Endometrial microvascular endothelial cells (primary cell): ENCODE data around the gene RDH5. TPM values are rescaled to one million over a fixed set of nuclear protein-coding genes. Genes with fewer than 3 reads are reported as not detected.

Experiments used
- in situ Hi-C: cut with HindIII; loops from 2 replicates; pipeline ENCODE4 v1.10.0; 2017; ENCODE audit warnings: low sequenced_read_pairs, low pct_unique_long_range_greater_than_20kb; ENCODE audit errors: inconsistent ontology term
- total RNA-seq: library from RNA; depleted of rRNA; stranded (reverse); fragments of >200 nt; gene quantifications from one replicate; pipeline ENCODE4 v1.2.3, GENCODE V29; 2015; ENCODE audit errors: inconsistent ontology term

RDH5 gene
- total RNA-seq, 1 donor from 2014 or later: not detected

- in situ Hi-C loops: no loop called here
Observed at GRCh38 chr12:55723516-55724225, 3.5 kb downstream of the RDH5 start.

GRCh38 chr12:55724226-55724939 lies 4.2 kb downstream of the RDH5 start:
- in situ Hi-C loops: no loop called here

- in situ Hi-C loops: no loop called here
Observed at GRCh38 chr12:55724940-55725309, 4.7 kb downstream of the RDH5 start.

GRCh38 chr12:55725556-55725955 lies 5.4 kb downstream of the RDH5 start:
- in situ Hi-C loops: no loop called here

- in situ Hi-C loops: no loop called here
Observed at GRCh38 chr12:55726971-55727370, 6.8 kb downstream of the RDH5 start.

GRCh38 chr12:55727643-55728185 lies 7.5 kb downstream of the RDH5 start:
- in situ Hi-C loops: no loop called here

GRCh38 chr12:55728186-55728938 lies 8.2 kb downstream of the RDH5 start:
- in situ Hi-C loops: no loop called here

- in situ Hi-C loops: no loop called here
Observed at GRCh38 chr12:55728939-55729818, 9.0 kb downstream of the RDH5 start, which contains the start of gene CD63. TSS of gene CD63 (minus strand) at chr12:55729009. CDS start at chr12:55728341, 668 bp downstream.

GRCh38 chr12:55729819-55730818 lies 9.9 kb downstream of the RDH5 start:
- in situ Hi-C loops: no loop called here

- in situ Hi-C loops: no loop called here
Observed at GRCh38 chr12:55732288-55732687, 12.1 kb downstream of the RDH5 start.

- in situ Hi-C loops: no loop called here
Observed at GRCh38 chr12:55733021-55733555, 12.9 kb downstream of the RDH5 start.

GRCh38 chr12:55733858-55734257 lies 13.7 kb downstream of the RDH5 start:
- in situ Hi-C loops: no loop called here

GRCh38 chr12:55734595-55734994 lies 14.4 kb downstream of the RDH5 start:
- in situ Hi-C loops: no loop called here

- in situ Hi-C loops: no loop called here
Observed at GRCh38 chr12:55736076-55736475, 15.9 kb downstream of the RDH5 start.

- in situ Hi-C loops: no loop called here
Observed at GRCh38 chr12:55736780-55737580, 16.8 kb downstream of the RDH5 start.

- in situ Hi-C loops: no loop called here
Observed at GRCh38 chr12:55737581-55738122, 17.5 kb downstream of the RDH5 start.
